MM.1S (cell line): ENCODE results near the gene SPATA13.

ENCODE experiments used
- DNase-seq: peaks from one replicate; pipeline ENCODE4 v3.0.0-alpha.2; 2015
- H2AFZ ChIP-seq: fragments of 300-600 bp; sonication (generic); 2 replicates; pipeline ENCODE4 v1.6.0; 2016; ENCODE audit warnings: antibody characterized with exemption, low read length
- H3F3A ChIP-seq: fragments of 300-600 bp; sonication (generic); 2 replicates; pipeline ENCODE4 v1.6.1; 2016; ENCODE audit warnings: mild to moderate bottlenecking, antibody characterized with exemption, low read length, moderate library complexity, mixed read lengths; ENCODE audit not compliant: insufficient read depth
- H3K27ac ChIP-seq: fragments of 300-600 bp; sonication (generic); 2 replicates; pipeline ENCODE4 v1.5.1; 2016; ENCODE audit warnings: mild to moderate bottlenecking, low read length
- H3K27me3 ChIP-seq: fragments of 300-600 bp; sonication (generic); replicated peaks from 2 replicates; pipeline ENCODE4 v1.6.0; 2016; ENCODE audit warnings: low read length; ENCODE audit not compliant: insufficient read depth
- H3K36me3 ChIP-seq: fragments of 300-600 bp; sonication (generic); replicated peaks from 2 replicates; pipeline ENCODE4 v1.6.1; 2016; ENCODE audit warnings: mild to moderate bottlenecking, low read length, mixed read lengths; ENCODE audit not compliant: insufficient read depth
- H3K4me1 ChIP-seq: fragments of 300-600 bp; sonication (generic); 2 replicates; pipeline ENCODE4 v1.6.1; 2016; ENCODE audit warnings: low read length, mixed read lengths
- H3K4me2 ChIP-seq: fragments of 300-600 bp; sonication (generic); 2 replicates; pipeline ENCODE4 v1.6.0; 2016; ENCODE audit warnings: low read depth, low read length
- H3K4me3 ChIP-seq: fragments of 300-600 bp; sonication (generic); 2 replicates; pipeline ENCODE4 v1.5.1; 2016; ENCODE audit warnings: low read length, mixed read lengths
- H3K79me2 ChIP-seq: fragments of 300-600 bp; sonication (generic); 2 replicates; pipeline ENCODE4 v1.6.1; 2016; ENCODE audit warnings: mixed run types, low read length, mixed read lengths
- H3K9ac ChIP-seq: fragments of 300-600 bp; sonication (generic); 2 replicates; pipeline ENCODE4 v1.6.1; 2016; ENCODE audit warnings: low read length, mixed read lengths
- H3K9me2 ChIP-seq: fragments of 300-600 bp; sonication (generic); replicated peaks from 2 replicates; pipeline ENCODE4 v1.6.1; 2016; ENCODE audit warnings: mild to moderate bottlenecking, low read length, mixed read lengths; ENCODE audit not compliant: insufficient read depth
- H3K9me3 ChIP-seq: fragments of 300-600 bp; sonication (generic); replicated peaks from 2 replicates; pipeline ENCODE4 v1.6.1; 2016; ENCODE audit warnings: mild to moderate bottlenecking, low read length, mixed read lengths; ENCODE audit not compliant: insufficient read depth
- H4K20me1 ChIP-seq: fragments of 300-600 bp; sonication (generic); 2 replicates; pipeline ENCODE4 v1.6.1; 2016; ENCODE audit warnings: mild to moderate bottlenecking, low read length, moderate library complexity, mixed read lengths; ENCODE audit not compliant: insufficient read depth
- EZH2 ChIP-seq: fragments of 300-600 bp; sonication (generic); optimal IDR thresholded peaks from 2 replicates; pipeline ENCODE3; 2017; ENCODE audit warnings: low read depth, mild to moderate bottlenecking, antibody characterized with exemption, low read length, mixed read lengths
- EZH2phosphoT487 ChIP-seq: fragments of 300-600 bp; sonication (generic); IDR thresholded peaks from 2 replicates; pipeline ENCODE4 v1.6.1; 2018; ENCODE audit warnings: antibody characterized with exemption, low read length
- TF ChIP-seq, protein P1 (sequence below): fragments of 300-600 bp; sonication (generic); IDR thresholded peaks from 2 replicates; pipeline ENCODE4 v1.5.1; 2016; ENCODE audit warnings: antibody characterized with exemption, low read length, mixed read lengths

The SPATA13 gene

DNA sequence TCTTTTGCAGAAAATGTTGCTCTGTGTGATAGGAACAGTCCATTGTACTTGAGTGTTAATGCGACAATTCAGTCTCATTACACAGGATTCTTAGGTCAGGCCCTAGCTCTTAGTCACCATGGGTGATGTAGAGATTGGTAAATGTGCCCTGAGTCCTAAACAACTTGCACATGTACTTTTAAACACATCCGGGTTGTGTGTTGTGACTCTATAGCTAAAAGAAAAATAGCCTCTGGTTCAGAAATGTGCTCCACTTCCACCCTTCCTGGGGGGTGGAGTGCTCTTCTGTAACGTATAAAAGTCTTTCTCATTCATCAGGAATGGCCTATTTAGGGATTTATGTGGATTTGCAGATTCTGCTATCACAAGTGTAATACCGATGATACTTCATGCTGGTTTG, 5.2 kb downstream of the SPATA13 start:
- no peak for DNase-seq
- Histone ChIP-seq H3K27me3 (no peaks in the 10 kb centered on the region), H3F3A (no peaks in the 10 kb centered on the region), H3K9ac (no peak overlapping the region), H3K4me2 (no peak overlapping the region), H3K4me1 (no peaks in the 10 kb centered on the region), H2AFZ (no peak overlapping the region), H3K4me3 (no peak overlapping the region), H4K20me1 (no peaks in the 10 kb centered on the region), H3K27ac (no peak overlapping the region), H3K9me3 (no peaks in the 10 kb centered on the region), H3K36me3 (no peaks in the 10 kb centered on the region), H3K79me2 (0 out of 2 replicates have a peak, but pooled peaks cover 4% of the 10 kb centered on the region), H3K9me2 (no peaks in the 10 kb centered on the region)
- TF ChIP-seq EZH2 (no peak), EZH2phosphoT487 (no peak)
- TF ChIP-seq, protein P1, sequence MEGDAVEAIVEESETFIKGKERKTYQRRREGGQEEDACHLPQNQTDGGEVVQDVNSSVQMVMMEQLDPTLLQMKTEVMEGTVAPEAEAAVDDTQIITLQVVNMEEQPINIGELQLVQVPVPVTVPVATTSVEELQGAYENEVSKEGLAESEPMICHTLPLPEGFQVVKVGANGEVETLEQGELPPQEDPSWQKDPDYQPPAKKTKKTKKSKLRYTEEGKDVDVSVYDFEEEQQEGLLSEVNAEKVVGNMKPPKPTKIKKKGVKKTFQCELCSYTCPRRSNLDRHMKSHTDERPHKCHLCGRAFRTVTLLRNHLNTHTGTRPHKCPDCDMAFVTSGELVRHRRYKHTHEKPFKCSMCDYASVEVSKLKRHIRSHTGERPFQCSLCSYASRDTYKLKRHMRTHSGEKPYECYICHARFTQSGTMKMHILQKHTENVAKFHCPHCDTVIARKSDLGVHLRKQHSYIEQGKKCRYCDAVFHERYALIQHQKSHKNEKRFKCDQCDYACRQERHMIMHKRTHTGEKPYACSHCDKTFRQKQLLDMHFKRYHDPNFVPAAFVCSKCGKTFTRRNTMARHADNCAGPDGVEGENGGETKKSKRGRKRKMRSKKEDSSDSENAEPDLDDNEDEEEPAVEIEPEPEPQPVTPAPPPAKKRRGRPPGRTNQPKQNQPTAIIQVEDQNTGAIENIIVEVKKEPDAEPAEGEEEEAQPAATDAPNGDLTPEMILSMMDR: no peak

GRCh38 chr13:24166561-24166960, 6.0 kb downstream of the SPATA13 start:
- Histone ChIP-seq H3K9ac (no peak overlapping the region), H3K36me3 (no peaks in the 10 kb centered on the region), H3K79me2 (0 out of 2 replicates have a peak, but pooled peaks cover 4% of the 10 kb centered on the region), H4K20me1 (no peaks in the 10 kb centered on the region), H3K9me2 (no peaks in the 10 kb centered on the region), H3K4me1 (no peaks in the 10 kb centered on the region), H3K27me3 (no peaks in the 10 kb centered on the region), H2AFZ (no peak overlapping the region), H3K4me2 (no peak overlapping the region), H3F3A (no peaks in the 10 kb centered on the region), H3K9me3 (no peaks in the 10 kb centered on the region), H3K4me3 (no peak overlapping the region), H3K27ac (no peak overlapping the region)
- no peak for TF ChIP-seq EZH2phosphoT487
- DNase-seq: no peak

GRCh38 chr13:24167666-24168391, 7.3 kb downstream of the SPATA13 start:
- no peak overlapping the region for H3K4me2 ChIP-seq
- no peak overlapping the region for H3K4me3 ChIP-seq
- no peak overlapping the region for H3K9ac ChIP-seq
- no peak overlapping the region for H2AFZ ChIP-seq
- DNase-seq: no peak
- no peaks in the 10 kb centered on the region for H3K4me1 ChIP-seq
- H3K79me2 ChIP-seq: no peaks in the 10 kb centered on the region
- H3F3A ChIP-seq: no peaks in the 10 kb centered on the region
- H3K9me3 ChIP-seq: no peaks in the 10 kb centered on the region
- H3K27me3 ChIP-seq: no peaks in the 10 kb centered on the region
- H3K27ac ChIP-seq: no peak overlapping the region
- H3K36me3 ChIP-seq: no peaks in the 10 kb centered on the region
- H3K9me2 ChIP-seq: no peaks in the 10 kb centered on the region
- no peaks in the 10 kb centered on the region for H4K20me1 ChIP-seq
- TF ChIP-seq, protein P1: no peak
- no peak for TF ChIP-seq EZH2

GRCh38 chr13:24168392-24168750, 7.9 kb downstream of the SPATA13 start:
- Histone ChIP-seq H3K4me1 (no peaks in the 10 kb centered on the region), H3K79me2 (no peaks in the 10 kb centered on the region), H3F3A (no peaks in the 10 kb centered on the region), H3K36me3 (no peaks in the 10 kb centered on the region), H3K27ac (no peak overlapping the region), H2AFZ (no peak overlapping the region), H3K4me3 (no peak overlapping the region), H3K27me3 (no peaks in the 10 kb centered on the region), H3K9me3 (no peaks in the 10 kb centered on the region), H3K4me2 (no peak overlapping the region), H4K20me1 (no peaks in the 10 kb centered on the region), H3K9ac (no peak overlapping the region), H3K9me2 (no peaks in the 10 kb centered on the region)
- TF ChIP-seq, protein P1: no peak
- TF ChIP-seq EZH2phosphoT487 (no peak), EZH2 (no peak)
- DNase-seq: no peak
